Left lung (tissue), 10 donors: Measurements from ENCODE around the gene GALNT8. TPM values are rescaled to one million over a fixed set of nuclear protein-coding genes. Genes with fewer than 3 reads are reported as not detected.

Experiments used
- ATAC-seq: fragments of 200-7000 bp; cut with Tn5 transposase; one replicate; pipeline ENCODE4 v1.9.1; 2020; ENCODE audit warnings: moderate library complexity
- DNase-seq, 4 donors: peaks; one replicate each; pipeline ENCODE4 v3.0.0-alpha.2; 2013 to 2020
- H3K27ac ChIP-seq, 2 donors: fragments of 200-600 bp; sonication (generic) in 1 of 2; one replicate each; pipeline versions ENCODE4 v1.5.0 to v1.8.0; 2020 to 2021
- H3K27me3 ChIP-seq, 2 donors: fragments of 200-600 bp; sonication (generic) in 1 of 2; one replicate each; pipeline versions ENCODE4 v1.5.0 to v1.8.0; 2020 to 2021
- H3K36me3 ChIP-seq, 2 donors: fragments of 200-600 bp; sonication (generic) in 1 of 2; one replicate each; pipeline versions ENCODE4 v1.5.0 to v1.8.0; 2020 to 2021
- H3K4me1 ChIP-seq, 2 donors: fragments of 200-600 bp; one replicate each; pipeline ENCODE4 v1.8.0; 2021
- H3K4me3 ChIP-seq, 2 donors: fragments of 200-600 bp; sonication (generic) in 1 of 2; one replicate each; pipeline versions ENCODE4 v1.5.0 to v1.8.0; 2020 to 2021; ENCODE audit warnings: mild to moderate bottlenecking in 1 of 2
- H3K9me3 ChIP-seq, 2 donors: fragments of 200-600 bp; sonication (generic) in 1 of 2; one replicate each; pipeline versions ENCODE4 v1.5.0 to v1.8.0; 2020 to 2021
- intact Hi-C, 2 donors: fragments of 100-400 bp; cut with DNase I; formaldehyde crosslinking; loops; one replicate each; pipeline versions ENCODE4 v1.11.2 to v1.14.2; 2022
- polyA plus RNA-seq, 6 donors: library from polyadenylated mRNA; unstranded; fragments of 120-200 nt; gene quantifications; one replicate each; pipeline ENCODE4 v1.2.1, GENCODE V29; 2013; ENCODE audit not compliant: insufficient read length in 6 of 6
- total RNA-seq, 2 donors: library from RNA; stranded (reverse); fragmentation: NEBNext Ultra II Directional; extraction: Animal tissue kit (Norgen Biotek cat#: 25700); gene quantifications; one replicate each; pipeline ENCODE4 v1.2.1, GENCODE V29; 2021
- TF ChIP-seq, protein P1 (sequence below), 2 donors: fragments of 200-600 bp; sonication (generic) in 1 of 2; IDR thresholded peaks; one replicate each; pipeline versions ENCODE4 v1.5.0 to v1.8.0; 2021; ENCODE audit warnings: antibody characterized with exemption in 2 of 2
- donor health status: DM: no; HTN: yes; CAD: no.
- donor health status: DM: no; HTN: no; CAD: no.

The GALNT8 gene
- total and polyA plus RNA-seq, 8 donors, result 0.09 to 2.3 (median 1.3) TPM

DNA sequence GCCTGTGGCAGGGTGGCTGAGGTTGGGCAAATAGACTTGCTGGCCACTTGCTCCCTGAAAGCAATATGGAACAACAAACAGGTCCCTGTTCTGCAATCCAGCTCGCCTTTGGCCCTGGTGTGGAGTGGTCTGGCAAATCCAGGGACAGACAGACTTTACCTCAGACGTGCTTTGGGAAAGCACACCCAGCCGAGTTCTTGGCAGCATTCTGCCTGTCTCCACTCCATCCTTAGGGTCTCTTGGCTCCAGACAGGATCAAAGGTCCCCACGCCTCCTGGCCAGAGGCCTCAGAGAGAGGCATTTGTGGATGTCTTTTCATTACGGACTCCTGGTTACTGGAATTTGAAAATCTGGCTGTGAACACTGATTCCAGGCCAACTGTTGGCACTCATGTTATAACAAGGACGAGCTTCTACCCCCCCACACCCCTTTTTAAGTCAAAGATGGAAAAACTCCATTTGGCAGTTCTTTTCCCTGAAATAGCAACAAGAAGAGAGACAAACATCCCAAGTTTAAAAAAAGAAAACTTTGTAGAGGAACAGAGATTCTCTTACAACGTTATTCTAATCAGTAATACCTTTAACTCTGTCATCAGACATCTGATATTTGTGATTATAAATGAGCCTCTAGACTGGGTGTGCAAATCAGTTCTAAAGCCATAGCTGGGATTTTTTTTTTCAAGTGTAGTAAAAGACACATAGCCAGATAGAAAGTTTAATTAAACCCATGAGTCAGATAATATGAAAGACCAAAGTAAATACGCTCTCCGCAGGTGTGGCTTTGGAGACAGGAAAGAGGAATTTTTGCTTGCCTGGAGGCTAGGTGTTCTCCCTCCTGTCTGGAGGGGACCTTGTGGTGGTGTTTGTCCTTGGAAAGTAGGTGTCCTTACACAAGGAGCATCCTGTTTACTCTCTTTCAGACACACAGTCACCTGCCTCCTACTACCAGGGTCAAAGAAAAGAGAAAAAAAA lies 60.7 kb downstream of the GALNT8 start:
- no peak for ATAC-seq
- TF ChIP-seq, protein P1, sequence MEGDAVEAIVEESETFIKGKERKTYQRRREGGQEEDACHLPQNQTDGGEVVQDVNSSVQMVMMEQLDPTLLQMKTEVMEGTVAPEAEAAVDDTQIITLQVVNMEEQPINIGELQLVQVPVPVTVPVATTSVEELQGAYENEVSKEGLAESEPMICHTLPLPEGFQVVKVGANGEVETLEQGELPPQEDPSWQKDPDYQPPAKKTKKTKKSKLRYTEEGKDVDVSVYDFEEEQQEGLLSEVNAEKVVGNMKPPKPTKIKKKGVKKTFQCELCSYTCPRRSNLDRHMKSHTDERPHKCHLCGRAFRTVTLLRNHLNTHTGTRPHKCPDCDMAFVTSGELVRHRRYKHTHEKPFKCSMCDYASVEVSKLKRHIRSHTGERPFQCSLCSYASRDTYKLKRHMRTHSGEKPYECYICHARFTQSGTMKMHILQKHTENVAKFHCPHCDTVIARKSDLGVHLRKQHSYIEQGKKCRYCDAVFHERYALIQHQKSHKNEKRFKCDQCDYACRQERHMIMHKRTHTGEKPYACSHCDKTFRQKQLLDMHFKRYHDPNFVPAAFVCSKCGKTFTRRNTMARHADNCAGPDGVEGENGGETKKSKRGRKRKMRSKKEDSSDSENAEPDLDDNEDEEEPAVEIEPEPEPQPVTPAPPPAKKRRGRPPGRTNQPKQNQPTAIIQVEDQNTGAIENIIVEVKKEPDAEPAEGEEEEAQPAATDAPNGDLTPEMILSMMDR (IDR thresholded peaks at IDR 0.05), result no peak
- H3K27ac ChIP-seq, result no peak overlapping the region
- intact Hi-C loops, result no loop called here
- peaks cover 0 to 6% of the 10 kb centered on the region in 2 donors for H3K9me3 ChIP-seq
- no peak for DNase-seq
- no peaks in the 10 kb centered on the region for H3K36me3 ChIP-seq
- H3K4me3 ChIP-seq, result no peak overlapping the region
- H3K4me1 ChIP-seq, result no peaks in the 10 kb centered on the region
- H3K27me3 ChIP-seq, result peaks cover 0 to 7% of the 10 kb centered on the region in 2 donors

DNA sequence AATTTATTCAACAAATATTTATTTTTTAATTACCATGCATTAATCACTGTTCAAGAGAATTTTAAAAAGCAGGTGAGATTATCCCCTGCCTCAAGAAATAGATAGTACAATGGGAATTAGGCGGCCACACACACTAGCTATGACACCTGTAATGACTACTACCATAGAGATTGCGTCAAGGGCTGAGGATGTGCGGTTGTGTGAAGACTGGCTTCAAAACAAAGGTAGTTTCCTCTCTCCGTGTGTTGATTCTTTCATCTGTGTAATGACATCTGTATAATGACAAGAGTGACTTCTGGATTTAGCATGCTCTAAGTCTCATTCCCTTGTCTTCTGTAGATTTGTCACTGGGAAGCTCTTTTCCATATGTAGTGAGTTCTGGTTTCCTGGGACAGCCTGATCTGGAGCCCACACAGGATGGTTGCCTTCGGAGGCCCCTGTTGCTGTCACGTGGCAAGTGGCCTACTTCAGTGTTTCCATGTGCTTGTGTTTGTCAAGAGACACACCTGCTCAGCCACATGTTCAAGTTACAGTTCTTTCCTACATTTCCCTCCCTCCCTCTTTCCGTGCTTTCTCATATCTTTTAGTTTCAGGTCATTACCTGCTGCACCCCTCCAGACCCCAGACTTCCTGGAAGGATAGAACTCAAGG lies 64.3 kb downstream of the GALNT8 start:
- Histone ChIP-seq H3K27ac (no peak overlapping the region), H3K36me3 (no peaks in the 10 kb centered on the region), H3K4me1 (no peaks in the 10 kb centered on the region), H3K9me3 (peaks cover 0 to 6% of the 10 kb centered on the region in 2 donors), H3K4me3 (no peak overlapping the region), H3K27me3 (peaks cover 0 to 6% of the 10 kb centered on the region in 2 donors)
- ATAC-seq, result no peak
- no peak for DNase-seq
- TF ChIP-seq, protein P1 (IDR thresholded peaks at IDR 0.05), result no peak
- intact Hi-C loops, result no loop called here

DNA sequence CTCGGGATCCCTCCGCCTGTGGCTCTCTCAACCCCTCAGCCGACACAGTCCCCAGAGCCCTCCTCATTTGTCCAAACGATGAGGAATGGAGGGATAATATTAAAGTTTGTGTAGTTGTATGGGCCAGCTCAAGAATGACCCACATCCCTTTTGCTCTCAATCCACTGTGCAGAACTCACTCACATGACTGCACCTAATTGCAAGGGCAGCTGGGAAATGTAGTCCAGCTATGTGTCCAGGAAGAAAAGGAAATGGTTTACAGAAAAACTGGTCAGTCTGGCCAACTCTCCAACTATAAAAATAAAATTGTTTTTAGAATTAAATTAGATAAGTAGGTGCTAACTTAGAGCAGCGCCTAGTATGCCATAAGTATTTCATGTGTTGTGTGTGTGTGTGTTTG lies 66.6 kb downstream of the GALNT8 start:
- no peak overlapping the region for H3K4me3 ChIP-seq
- intact Hi-C loops, result no loop called here
- no peaks in the 10 kb centered on the region for H3K36me3 ChIP-seq
- H3K9me3 ChIP-seq, result peaks cover 0 to 6% of the 10 kb centered on the region in 2 donors
- DNase-seq (no peak), ATAC-seq (no peak)
- H3K4me1 ChIP-seq, result no peaks in the 10 kb centered on the region
- H3K27ac ChIP-seq, result no peak overlapping the region
- TF ChIP-seq, protein P1 (IDR thresholded peaks at IDR 0.05), result no peak
- H3K27me3 ChIP-seq, result no peaks in the 10 kb centered on the region

DNA sequence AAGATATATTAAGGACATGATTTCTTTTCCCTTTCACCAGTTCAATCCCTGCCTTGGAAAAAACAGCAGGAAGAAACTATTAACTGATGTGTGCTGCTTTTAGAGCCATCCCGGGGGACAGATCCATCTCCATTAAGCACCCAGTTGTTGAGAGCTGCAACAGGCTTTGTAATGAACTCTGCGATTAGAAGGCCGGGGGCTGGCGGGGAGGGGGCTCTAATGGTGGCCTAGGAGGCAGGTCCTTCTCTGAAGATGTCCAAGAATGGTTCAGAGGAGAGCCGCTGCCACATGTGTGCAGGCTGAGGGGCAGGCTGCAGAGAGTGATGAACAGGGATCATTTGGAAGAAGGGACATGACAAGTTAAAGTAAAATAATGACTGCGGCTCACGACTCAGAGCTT lies 67.8 kb downstream of the GALNT8 start:
- Histone ChIP-seq H3K36me3 (no peaks in the 10 kb centered on the region), H3K4me1 (no peaks in the 10 kb centered on the region), H3K27me3 (no peaks in the 10 kb centered on the region), H3K9me3 (peaks cover 0 to 6% of the 10 kb centered on the region in 2 donors), H3K4me3 (no peak overlapping the region), H3K27ac (no peak overlapping the region)
- no peak for DNase-seq
- intact Hi-C loops, result no loop called here
- ATAC-seq, result no peak
- TF ChIP-seq, protein P1 (IDR thresholded peaks at IDR 0.05), result no peak

- H3K9me3 ChIP-seq, result no peaks in the 10 kb centered on the region
- no peaks in the 10 kb centered on the region for H3K4me1 ChIP-seq
- H3K27ac ChIP-seq, result no peak overlapping the region
- no peak for ATAC-seq
- H3K27me3 ChIP-seq, result peaks cover 0 to 4% of the 10 kb centered on the region in 2 donors
- no peaks in the 10 kb centered on the region for H3K36me3 ChIP-seq
- H3K4me3 ChIP-seq, result no peak overlapping the region
- intact Hi-C loops, result no loop called here
- TF ChIP-seq, protein P1 (IDR thresholded peaks at IDR 0.05), result no peak
- DNase-seq, result no peak
Measured at GRCh38 chr12:4789776-4790175, 69.6 kb downstream of the GALNT8 start.
